Fibroblast of lung (primary cell): ENCODE data around the gene SMLR1. TPM values are rescaled to one million over a fixed set of nuclear protein-coding genes. Genes with fewer than 3 reads are reported as not detected.
A peak's percentile ranks its signal among the peaks of the same experiment; 100 is the strongest.

Source experiments
- DNase-seq, 2 donors: peaks; one replicate each; pipeline versions ENCODE4 v3.0.0 to v3.0.0-alpha.2; 2010; ENCODE audit warnings: low read depth in 2 of 2
- H2AFZ ChIP-seq: 2 replicates; pipeline ENCODE4 v1.5.1; 2012; ENCODE audit warnings: low read length, control low read depth, inconsistent platforms
- H3K27ac ChIP-seq: 2 replicates; pipeline ENCODE4 v1.5.1; 2011; ENCODE audit warnings: low read length, control low read depth; ENCODE audit not compliant: insufficient read depth
- H3K27me3 ChIP-seq: 2 replicates; pipeline ENCODE4 v1.5.1; 2011; ENCODE audit warnings: mild to moderate bottlenecking, low read length; ENCODE audit not compliant: control insufficient read depth, insufficient read depth
- H3K36me3 ChIP-seq: 2 replicates; pipeline ENCODE4 v1.5.1; 2011; ENCODE audit warnings: low read length; ENCODE audit not compliant: control insufficient read depth, insufficient read depth
- H3K4me1 ChIP-seq: 2 replicates; pipeline ENCODE4 v1.5.1; 2011; ENCODE audit warnings: low read length; ENCODE audit not compliant: control insufficient read depth, insufficient read depth; ENCODE audit errors: extremely low read depth
- H3K4me2 ChIP-seq: 2 replicates; pipeline ENCODE4 v1.5.1; 2011; ENCODE audit warnings: low read length, control low read depth; ENCODE audit not compliant: insufficient read depth; ENCODE audit errors: extremely low read depth
- H3K4me3 ChIP-seq, 4 experiments: fragments of 200-600 bp in 1 of 4; sonication (generic) in 1 of 4; replicated peaks in 1 of 4; 2 replicates each; pipeline ENCODE4 v1.5.1; 2011 to 2016; ENCODE audit warnings: low read length in 4 of 4, low read depth in 3 of 4, mild to moderate bottlenecking in 3 of 4, control low read depth in 2 of 4, inconsistent platforms in 1 of 4, mixed read lengths in 1 of 4; ENCODE audit not compliant: insufficient read depth in 1 of 4; ENCODE audit errors: control extremely low read depth in 1 of 4
- H3K79me2 ChIP-seq: 2 replicates; pipeline ENCODE4 v1.5.1; 2012; ENCODE audit warnings: mild to moderate bottlenecking, low read length, inconsistent platforms; ENCODE audit not compliant: control insufficient read depth, insufficient read depth
- H3K9ac ChIP-seq: 2 replicates; pipeline ENCODE4 v1.5.1; 2011; ENCODE audit warnings: mild to moderate bottlenecking, low read length, control low read depth; ENCODE audit not compliant: insufficient read depth
- H3K9me3 ChIP-seq: 2 replicates; pipeline ENCODE4 v1.5.1; 2012; ENCODE audit warnings: low read depth, low read length; ENCODE audit not compliant: control insufficient read depth, insufficient read depth
- H4K20me1 ChIP-seq: 2 replicates; pipeline ENCODE4 v1.5.1; 2011; ENCODE audit warnings: low read length; ENCODE audit not compliant: control insufficient read depth, insufficient read depth; ENCODE audit errors: extremely low read depth
- CTCF ChIP-seq, 2 donors: IDR thresholded peaks in 1 of 2; conservative IDR thresholded peaks in 1 of 2; 1 replicate in 1 of 2; 2 replicates in 1 of 2; pipeline ENCODE4 v1.5.1; 2011 to 2012; ENCODE audit warnings: low read length in 2 of 2, control low read depth in 1 of 2, inconsistent platforms in 1 of 2, low read depth in 1 of 2, mild to moderate bottlenecking in 1 of 2
- EZH2 ChIP-seq: IDR thresholded peaks from 2 replicates; pipeline ENCODE4 v1.5.1; 2012; ENCODE audit warnings: low read length, control low read depth, mild to moderate bottlenecking; ENCODE audit errors: missing control alignments
- polyA plus RNA-seq, 2 donors: library from polyadenylated mRNA; depleted of rRNA in 1 of 2; stranded (reverse) in 1 of 2; unstranded in 1 of 2; fragments of >200 nt; gene quantifications; 2 replicates each; pipeline ENCODE4 v1.2.1, GENCODE V29; 2011 to 2012; ENCODE audit warnings: missing spikeins in 1 of 2
- total RNA-seq: library from RNA; depleted of rRNA; stranded (reverse); fragments of >200 nt; gene quantifications from 2 replicates; pipeline ENCODE4 v1.2.1, GENCODE V29; 2014

SMLR1 gene
- total and polyA plus RNA-seq, 2 donors (not counting 1 experiment from before 2014, with no cell fraction given), result not detected

- H2AFZ ChIP-seq, result no peak overlapping the region
- H3K4me1 ChIP-seq, result no peaks in the 10 kb centered on the region
- no peaks in the 10 kb centered on the region for H3K79me2 ChIP-seq
- no peak for TF ChIP-seq EZH2
- TF ChIP-seq CTCF (conservative IDR thresholded peaks at IDR 0.05 in 1 of 2, IDR thresholded peaks at IDR 0.05 in 1 of 2; ENCODE audit: low read depth in 1 of 2, low read length in 2 of 2), result no peak
- H3K9me3 ChIP-seq, result no peaks in the 10 kb centered on the region
- no peaks in the 10 kb centered on the region for H3K36me3 ChIP-seq
- no peak overlapping the region for H3K27ac ChIP-seq
- H3K4me3 ChIP-seq, result no peak overlapping the region
- no peaks in the 10 kb centered on the region for H4K20me1 ChIP-seq
- H3K9ac ChIP-seq, result no peak overlapping the region
- DNase-seq, result no peak
- peak overlapping the region; percentile 39 for H3K4me2 ChIP-seq
- H3K27me3 ChIP-seq, result no peaks in the 10 kb centered on the region
Observed at GRCh38 chr6:130847001-130847910, 20.1 kb downstream of the SMLR1 start.

GRCh38 chr6:130848945-130849344 lies 21.7 kb downstream of the SMLR1 start:
- no peak overlapping the region for H2AFZ ChIP-seq
- TF ChIP-seq EZH2 (no peak), CTCF (conservative IDR thresholded peaks at IDR 0.05 in 1 of 2, IDR thresholded peaks at IDR 0.05 in 1 of 2; ENCODE audit: low read depth in 1 of 2, low read length in 2 of 2) (no peak)
- no peaks in the 10 kb centered on the region for H3K9me3 ChIP-seq
- no peak overlapping the region for H3K27ac ChIP-seq
- peaks cover 6% of the 10 kb centered on the region for H3K4me1 ChIP-seq
- H3K4me3 ChIP-seq, result no peak overlapping the region
- H3K36me3 ChIP-seq, result no peaks in the 10 kb centered on the region
- H3K27me3 ChIP-seq, result no peaks in the 10 kb centered on the region
- H3K79me2 ChIP-seq, result no peaks in the 10 kb centered on the region
- no peak for DNase-seq
- no peaks in the 10 kb centered on the region for H4K20me1 ChIP-seq
- no peak overlapping the region for H3K9ac ChIP-seq
- H3K4me2 ChIP-seq, result no peak overlapping the region

- Histone ChIP-seq H4K20me1 (no peaks in the 10 kb centered on the region), H3K36me3 (no peaks in the 10 kb centered on the region), H3K9me3 (no peaks in the 10 kb centered on the region), H3K79me2 (no peaks in the 10 kb centered on the region), H3K4me2 (no peak overlapping the region), H3K4me3 (no peak overlapping the region), H3K9ac (no peak overlapping the region), H3K27me3 (no peaks in the 10 kb centered on the region), H2AFZ (no peak overlapping the region), H3K27ac (no peak overlapping the region), H3K4me1 (peaks cover 6% of the 10 kb centered on the region)
- no peak for TF ChIP-seq CTCF (conservative IDR thresholded peaks at IDR 0.05 in 1 of 2, IDR thresholded peaks at IDR 0.05 in 1 of 2; ENCODE audit: low read depth in 1 of 2, low read length in 2 of 2)
- TF ChIP-seq EZH2, result no peak
- no peak for DNase-seq
Observed at GRCh38 chr6:130849594-130849993, 22.4 kb downstream of the SMLR1 start.
